DMS79 (cell line): ENCODE results near the gene PTPRT.

ENCODE experiments used
- DNase-seq: peaks from one replicate; lab custom pipeline; 2025; lab: John Stamatoyannopoulos, UW

Gene PTPRT

DNA sequence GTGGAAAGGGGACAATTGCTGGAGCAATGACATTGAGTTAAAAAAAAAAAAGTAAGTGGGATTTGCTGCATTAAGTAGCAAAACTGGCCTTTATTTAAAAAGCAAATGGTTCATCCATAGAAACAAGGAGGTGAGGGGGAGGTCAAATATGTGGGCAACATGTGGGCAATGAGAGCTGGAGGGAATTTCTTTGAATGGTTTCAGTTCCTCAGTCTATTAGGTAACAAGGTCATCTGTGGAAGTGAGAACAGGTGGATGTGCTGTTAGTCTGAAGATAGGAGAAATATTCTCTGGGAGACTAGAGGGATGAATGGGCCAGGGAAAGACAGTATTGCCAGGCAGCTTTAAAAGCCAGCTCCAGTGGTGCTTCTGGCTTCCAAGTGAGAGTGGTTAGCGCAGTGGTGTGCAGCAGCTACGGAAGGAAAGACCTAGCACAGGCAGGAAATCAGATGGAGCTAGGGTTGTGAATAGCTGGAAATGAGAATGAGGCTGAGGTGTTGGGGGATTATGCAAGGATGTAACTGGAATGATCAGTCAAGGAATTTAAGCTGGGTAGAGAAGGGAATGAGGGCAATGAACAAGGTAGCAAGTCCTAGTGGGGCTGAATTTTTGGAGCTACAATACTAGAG lies 727.6 kb downstream of the PTPRT start:
- DNase-seq: no peak

DNA sequence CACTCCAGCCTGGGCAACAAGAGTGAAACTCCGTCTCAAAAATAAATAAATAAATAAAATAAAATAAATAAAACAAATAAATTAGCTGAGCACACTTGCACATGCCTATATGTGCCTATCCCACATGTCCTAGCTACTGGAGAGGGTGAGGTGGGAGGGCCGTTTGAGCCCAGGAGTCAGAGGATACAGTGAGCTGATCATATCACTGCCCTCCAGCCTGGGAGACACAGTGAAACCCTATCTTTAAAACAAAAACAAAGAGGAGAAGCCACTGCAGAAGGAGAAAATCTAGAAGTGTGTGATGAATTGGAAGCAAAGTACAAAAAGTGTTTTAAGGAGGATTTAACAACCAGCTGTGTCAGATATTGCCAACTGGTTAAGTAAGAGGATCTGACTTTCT lies 728.4 kb downstream of the PTPRT start:
- DNase-seq: no peak

DNA sequence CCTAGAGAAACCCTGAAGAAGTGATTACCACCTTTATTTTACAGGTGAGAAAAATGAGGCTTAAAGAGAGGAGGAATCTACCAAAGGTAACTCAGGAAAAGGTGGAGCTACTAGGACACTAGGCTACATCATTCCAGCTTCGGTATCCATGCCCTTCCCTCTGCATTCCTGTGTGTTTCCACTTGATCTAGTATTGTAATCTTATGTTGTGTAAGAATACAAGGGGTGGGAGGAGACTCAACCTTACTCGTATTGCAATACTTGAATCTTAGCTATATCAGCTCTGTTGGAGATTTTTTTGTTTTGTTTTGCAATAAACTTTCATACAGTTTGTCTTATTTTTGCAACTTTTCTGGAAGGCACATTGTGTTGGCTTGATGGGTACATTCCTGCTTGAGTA lies 742.4 kb downstream of the PTPRT start:
- no peak for DNase-seq

DNA sequence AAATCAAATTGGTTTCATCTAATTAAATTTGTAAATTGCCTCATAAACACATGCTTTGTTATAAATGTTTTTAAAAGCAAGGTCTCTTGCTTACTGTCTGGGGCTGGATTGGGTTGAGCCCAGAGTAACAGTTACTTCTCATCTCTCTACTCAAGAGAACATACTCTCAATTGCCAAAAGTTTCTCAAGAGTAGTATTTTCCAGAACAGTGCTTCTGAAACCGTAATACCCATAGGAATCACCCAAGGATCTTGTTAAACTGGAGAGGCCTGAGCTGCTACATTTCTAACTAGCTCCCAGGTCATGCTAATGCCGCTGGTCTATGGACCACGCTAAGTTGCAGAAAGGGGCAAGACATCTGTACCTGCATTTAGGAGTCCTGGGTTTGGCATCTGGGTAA lies 744.9 kb downstream of the PTPRT start:
- no peak for DNase-seq

DNA sequence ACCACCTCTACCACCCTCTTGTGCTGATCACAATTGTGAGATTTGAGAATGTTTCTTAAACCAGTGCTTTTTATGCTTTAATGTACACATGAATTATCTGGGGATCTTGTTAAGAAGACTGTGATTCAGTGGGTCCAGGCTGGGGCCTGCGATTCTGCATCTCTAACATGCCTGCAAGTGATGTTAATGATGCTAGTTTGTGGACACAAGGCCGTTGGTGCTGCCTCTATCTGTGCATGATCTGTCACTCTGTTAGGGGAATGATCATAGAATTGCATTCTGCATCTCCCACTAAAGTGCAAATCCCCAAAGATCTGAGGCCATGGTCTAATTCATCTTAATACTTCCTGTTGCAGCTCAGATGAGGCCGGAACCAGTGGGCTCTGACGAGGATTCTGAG lies 746.5 kb downstream of the PTPRT start:
- DNase-seq: no peak

DNA sequence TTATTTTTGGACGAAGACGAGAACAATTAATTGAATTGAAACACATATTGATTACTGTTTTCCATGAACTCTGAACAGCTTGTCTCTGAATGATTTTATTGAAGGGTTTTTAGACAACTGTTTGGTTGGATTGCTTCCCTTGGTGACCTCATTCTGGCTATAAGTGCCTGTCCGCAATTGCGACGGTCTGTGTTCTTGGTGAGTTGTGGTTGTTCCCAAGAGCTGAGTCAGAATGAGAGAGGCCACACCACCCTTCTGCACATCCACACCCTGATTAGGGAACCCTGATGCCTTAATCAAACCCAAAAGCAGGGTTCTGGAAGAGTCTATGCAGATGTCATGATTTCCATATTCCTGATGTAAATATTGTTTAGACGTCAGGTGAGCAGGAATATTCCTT lies 747.0 kb downstream of the PTPRT start:
- no peak for DNase-seq

DNA sequence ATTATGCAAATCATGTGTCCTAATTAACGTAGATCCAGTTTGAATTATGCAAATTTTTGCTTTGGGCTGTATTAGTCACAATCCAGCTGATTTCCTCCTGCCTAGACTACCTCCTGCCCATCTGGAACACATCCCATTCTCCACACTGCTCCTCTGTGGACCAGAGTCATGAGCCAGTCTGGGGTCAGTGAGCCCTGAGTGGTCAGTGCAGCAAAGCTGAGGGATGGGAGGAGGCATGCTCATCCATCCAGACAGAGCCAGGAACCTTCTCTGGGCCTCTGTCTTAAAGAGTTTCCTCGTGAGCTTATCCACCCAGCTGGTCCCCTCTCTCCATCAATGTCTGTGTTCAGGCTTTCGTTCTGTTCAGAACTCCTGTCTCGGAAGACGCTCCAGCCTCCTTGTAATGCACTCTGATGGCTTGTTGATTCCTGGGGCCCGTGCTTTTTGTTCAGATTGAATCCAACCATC lies 747.8 kb downstream of the PTPRT start:
- DNase-seq: no peak

DNA sequence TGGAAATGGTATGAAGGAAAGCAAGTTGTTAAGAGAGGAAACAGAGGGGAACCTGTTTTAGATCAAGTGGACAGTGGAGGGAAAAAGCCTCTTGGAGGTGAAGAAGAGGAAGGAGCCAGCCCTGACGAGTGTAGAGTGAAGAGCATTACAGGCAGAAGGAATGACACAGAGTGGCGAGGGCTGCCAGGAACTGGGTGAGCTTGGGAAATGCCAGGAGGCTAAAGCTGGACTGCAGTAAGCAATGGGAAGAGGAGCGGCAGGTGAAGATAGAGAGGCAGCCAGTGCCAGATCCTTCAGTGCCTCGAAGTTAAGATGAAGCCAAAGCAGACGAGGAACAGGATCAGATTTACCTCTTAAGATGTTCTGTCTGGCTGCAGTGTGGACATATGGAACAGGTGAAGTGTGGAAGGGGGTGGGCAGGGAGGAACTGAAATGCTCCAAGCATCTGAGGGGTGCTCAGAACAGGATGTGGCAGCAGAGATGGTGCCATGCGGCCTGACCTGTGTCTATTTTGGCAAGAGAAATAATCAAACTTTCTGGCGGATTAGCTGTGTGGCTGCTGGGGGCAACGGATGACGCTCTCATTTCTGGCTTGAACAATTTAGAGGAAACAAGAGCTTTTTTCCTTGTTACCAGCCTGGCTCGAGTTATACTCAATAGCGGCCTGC lies 748.4 kb downstream of the PTPRT start:
- no peak for DNase-seq

DNA sequence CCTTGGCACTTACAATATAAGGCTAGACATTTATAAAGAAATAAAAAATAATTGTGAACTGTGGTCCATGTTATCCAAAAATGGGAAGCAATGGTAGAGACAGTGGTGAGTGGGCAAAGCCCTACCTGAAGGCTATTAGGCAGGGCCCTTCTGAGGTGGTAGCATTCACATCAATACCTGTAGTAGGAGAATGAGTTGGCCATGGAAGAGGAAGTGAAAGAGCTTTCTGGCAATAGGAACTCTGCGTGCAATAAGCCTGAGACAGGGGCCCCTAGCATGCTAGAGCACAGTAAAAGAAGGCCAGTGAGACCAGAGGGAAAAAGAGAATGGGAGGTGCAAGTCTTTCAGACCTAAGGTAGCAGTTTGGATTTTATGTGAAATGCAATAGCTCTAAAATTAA lies 754.5 kb downstream of the PTPRT start:
- DNase-seq: no peak

DNA sequence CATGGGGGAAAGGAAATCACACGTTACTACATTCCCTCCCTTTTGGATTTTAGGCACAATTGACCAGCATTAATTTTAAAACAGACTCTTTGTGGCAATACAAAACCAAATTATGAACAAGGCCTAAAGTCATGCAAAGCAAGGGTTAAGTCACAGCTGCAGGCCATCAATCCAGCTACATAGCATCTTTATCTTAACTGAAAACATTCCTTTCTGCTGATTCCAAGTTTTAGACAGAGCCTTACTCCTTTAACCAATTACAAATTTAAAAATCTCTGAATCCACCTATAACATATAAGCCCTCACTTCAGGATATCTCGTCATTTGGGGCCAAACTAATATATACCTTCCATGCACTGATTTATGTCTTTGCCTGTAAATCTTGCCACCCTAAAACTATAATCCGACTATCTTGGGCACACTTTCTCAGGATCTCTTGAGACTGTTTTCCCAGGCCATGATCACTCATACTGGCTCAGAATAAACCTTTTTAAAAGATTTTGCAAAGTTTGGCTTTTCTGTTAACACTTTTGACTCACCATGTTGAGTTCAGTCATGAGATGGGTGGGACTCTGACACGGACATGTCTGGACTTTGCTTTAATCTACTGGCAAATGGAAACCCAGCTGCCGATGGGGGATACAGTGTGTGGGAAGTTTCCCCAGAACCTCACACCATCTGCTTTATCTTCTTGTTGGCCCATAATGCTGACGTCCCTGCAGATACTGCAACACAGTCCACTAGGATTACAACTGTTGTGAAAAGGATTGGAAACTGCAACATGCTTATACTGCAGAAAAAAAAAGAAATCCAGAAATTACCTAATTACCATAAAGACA lies 757.0 kb downstream of the PTPRT start:
- no peak for DNase-seq

DNA sequence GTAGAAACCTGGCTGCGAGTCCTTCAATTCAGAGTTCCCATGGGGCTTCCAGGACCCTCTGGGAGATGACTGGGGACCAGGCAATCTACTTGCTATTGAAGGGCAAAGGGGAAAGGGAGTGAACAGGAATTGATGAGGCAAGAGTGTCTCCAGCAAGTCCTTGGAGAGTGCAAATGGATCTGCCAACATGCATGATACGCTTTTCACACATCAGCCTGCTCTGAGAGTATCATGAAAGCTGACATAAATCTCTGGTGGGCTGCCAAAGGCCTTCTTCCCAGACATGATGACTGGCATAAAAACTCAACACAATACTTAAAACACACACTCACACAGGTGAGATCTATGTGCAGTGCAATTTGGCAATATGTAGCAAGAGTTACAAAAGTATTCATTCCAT lies 759.1 kb downstream of the PTPRT start:
- no peak for DNase-seq

DNA sequence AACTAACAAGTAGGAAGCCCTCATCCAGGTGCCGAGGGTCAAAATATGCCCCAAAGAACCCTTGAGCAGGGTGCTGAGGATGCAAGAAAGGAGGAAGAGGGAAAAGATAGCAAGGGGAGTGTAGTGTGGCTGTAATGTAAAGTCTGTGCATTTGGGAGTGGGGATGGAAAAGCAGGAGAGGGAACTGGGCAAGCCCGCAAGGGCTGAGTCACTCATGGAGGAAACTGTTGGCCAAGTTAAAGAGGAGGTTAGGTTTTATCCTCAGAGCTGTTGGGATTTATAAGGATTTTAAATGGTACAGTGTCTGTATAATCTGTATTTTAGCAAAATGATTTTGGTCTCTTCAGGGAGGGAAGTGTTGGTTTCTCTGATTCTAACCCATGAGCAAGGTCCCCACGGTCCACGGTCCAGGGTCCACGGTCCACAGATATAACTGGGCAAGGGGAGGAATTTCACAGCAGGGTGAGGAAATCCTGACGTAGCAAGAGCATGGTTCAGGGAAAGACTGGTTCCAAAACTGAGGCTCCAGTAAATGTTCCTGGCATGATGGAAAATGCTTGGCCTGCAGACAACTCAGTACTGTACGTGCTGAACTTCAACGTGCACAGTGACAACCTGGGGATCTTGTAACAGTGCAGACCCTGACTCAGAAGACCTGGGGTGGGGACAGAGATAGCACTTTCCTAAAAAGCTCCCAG lies 759.8 kb downstream of the PTPRT start:
- no peak for DNase-seq

DNA sequence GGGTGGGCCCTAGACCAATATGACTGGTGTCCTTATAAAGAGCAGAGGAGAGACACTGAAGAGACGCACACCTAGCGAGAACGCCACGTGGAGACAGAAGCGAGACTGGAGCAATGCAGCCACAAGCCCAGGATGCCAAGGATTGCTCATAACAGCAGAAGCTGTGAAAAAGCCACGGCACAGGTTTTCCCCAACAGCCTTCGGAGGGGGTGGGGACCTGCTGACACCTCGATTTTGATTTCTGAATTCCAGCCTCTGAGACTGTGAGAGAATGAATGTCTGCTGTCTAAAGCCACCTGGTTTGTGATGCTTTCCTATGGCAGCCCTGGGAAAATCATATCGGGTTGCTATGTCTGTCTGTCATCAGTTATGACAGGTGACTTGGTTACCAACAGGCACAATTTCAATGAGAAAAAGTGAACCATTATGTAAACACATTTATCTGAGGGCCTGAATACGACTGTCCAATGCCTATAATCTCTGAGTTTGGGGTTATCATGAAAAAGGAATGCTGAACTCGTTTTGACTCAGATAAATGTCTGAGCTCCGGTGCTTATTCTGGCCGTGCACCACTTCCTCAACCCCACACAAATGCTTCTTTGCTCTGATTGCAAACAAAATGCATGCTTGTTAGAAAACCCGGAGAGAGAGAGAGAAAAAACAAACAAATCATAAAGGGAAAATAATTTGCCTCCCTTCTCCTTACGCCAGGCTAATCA lies 769.7 kb downstream of the PTPRT start:
- no peak for DNase-seq

DNA sequence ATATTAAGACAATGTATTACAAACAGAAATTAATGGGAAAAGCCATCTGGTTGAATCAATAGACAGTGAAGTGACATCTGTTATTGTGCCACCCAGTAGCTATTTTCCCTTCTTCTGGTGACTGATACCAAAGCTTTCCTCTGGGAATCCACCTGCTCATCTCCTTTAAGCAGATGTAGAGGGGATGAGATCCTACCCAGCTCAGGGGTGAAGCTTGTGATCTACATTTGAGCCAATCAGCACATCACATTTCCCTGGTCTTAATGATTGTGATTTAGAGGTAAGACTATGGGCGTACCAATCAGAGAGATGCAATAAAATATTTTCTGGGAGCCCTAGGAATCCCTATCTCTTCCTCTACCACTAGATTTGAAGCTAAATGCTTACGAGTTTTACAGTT lies 782.9 kb downstream of the PTPRT start:
- DNase-seq: no peak

DNA sequence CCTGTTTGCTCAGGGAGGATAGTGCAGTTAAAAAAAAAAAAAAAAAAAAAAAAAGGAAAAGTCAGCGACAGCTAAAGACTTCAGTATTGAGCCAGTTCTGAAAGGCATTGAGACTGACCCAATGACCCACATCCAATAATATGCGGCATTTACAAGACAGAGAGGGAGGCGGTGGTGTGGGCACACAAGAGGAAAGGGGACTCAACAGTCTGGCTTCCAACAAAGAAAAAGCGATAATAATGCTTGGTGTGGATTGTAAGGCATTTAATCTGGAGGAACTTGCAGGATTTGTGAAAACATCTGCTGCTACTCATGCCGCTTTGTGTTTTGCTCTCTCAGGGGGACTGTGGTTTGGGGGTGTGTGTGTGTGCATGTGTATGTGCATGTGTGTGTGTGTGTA lies 787.3 kb downstream of the PTPRT start:
- no peak for DNase-seq

DNA sequence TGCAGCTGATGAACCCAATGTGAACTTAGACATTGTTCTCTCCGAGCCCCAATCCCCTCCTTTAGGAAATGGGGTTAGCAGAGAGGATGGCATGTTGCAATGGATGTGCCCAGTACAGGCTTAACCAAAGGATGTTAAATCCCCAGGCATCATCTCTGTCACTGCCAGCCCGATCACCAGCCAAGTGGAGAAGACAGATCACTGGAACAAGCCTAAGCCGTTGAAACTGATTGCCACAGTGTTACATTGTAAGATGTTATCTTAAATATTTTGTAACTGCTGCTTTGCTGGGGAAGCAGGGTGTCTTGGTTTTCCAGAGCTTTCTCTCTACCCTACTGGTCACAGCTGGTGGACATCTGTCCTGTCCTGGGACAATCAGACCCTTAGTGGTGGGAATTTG lies 788.1 kb downstream of the PTPRT start:
- DNase-seq: no peak

DNA sequence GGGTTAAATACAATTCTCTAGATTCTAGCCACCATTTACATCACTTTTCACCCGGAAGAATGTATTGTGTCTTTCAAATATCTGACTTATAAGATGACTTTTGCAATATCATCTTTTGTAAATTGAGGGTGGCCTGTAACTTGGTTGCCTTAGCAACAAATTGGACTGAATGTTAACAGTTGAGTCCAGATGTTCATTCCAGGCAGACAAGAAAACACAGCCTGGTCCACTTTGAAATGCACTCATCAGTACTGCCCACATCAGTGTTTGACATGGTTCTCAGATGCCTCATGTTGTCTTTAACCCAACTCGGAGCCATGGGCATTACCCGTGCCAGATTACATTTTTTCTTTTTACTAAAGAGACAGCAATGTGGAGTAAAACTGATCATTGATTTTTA lies 789.9 kb downstream of the PTPRT start:
- DNase-seq: no peak

DNA sequence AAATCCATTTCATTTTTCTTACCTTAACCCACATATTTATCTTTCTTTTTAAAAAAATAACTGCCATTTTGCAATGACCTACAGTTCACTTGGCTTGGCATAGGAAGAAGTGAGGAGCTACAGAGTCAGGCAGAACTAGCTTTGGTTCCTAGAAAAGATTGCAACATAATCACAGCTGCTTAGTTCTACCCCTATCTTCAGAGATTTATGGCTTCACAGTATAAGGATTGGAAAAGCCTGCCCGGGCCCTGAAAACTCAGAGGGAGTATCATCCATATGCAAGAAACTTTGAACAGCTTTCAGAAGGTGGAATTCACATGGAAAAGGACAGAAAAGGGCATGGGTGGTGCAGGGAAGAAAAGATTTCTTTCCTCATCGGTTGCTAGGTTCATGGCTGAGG lies 797.3 kb downstream of the PTPRT start:
- DNase-seq: no peak

DNA sequence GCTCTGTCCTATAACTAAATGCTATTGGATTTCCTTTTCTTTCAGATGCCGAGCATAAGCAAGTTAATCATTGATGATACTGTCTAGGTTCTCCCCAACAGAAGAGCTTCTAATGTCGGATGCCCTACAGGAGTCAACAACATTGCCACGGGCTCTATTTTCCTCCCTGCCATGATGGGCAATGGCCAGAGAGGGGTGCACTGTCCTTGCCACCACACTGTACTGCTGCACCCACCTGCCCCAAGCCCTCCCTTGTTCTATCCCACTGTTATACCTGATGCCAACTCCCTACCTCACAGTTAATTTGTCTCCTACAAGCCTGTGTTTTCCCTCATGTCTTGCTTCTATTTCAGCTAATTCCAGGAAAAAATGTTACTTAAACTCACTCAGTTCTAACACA lies 797.9 kb downstream of the PTPRT start:
- no peak for DNase-seq

DNA sequence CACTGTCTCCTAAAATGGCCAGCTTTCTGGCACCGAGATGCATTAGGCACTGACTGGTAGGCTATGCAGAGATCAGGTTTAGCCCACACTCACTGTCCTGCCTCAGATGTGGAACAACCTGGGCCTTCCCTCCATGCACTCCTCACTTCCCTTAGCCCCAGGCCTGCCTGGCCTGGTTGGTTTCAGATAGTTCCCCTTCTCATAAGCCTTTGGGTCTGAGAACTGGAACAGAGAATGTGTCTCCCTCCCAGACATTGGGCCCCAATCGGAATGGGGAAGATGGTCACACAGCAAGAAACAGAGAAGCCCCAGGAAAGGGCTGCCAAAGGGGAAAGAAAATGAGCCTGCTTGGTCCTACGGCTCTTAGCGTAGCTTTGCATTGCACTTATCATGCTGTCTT lies 809.4 kb downstream of the PTPRT start:
- no peak for DNase-seq

DNA sequence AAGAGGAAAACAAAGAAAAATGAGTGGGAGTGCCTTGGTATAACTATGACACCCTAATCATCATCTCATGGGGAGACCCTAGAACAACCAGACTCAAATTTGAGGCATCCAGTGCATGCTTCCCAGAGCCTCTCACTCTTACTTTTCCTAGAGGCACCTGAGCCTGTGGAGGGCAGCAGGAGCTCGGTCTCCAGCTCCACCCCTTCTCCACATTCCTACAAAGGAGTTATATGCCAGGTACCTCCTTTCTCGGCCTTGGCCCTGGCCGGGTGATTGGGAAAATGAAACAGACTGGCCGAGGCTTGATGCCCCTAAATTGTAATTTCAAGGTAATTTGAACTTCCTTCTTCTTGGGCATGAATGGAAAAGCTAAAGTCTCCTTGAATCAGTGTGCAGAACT lies 810.3 kb downstream of the PTPRT start:
- DNase-seq: no peak

DNA sequence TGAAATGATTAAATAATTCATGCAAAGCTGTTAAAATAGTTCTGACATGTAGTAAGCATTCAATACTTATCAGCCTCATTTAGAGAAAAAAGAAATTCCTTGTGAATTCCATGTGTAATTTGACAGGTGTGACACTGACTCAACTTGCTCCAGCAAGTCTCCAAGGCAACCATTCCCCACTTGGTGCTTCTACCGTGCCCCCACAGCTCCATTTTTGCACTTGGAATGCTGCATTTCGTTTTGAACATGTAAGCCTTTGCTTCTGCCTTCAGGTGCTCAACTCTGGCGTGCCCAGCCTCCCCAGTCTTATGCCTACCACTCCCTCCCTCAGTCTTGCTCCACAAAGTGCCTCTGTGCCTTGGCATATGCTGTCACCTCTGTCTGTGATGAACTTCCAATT lies 810.9 kb downstream of the PTPRT start:
- no peak for DNase-seq
